H9 (cell line): ENCODE measurements around the gene CEP112. TPM values are rescaled to one million over a fixed set of nuclear protein-coding genes. Genes with fewer than 3 reads are reported as not detected.

Experiments used
- DNase-seq: peaks from one replicate; pipeline ENCODE4 v3.0.0-alpha.2; 2017
- H2AFZ ChIP-seq: one replicate; pipeline ENCODE4 v1.6.1; 2013; ENCODE audit warnings: mild to moderate bottlenecking, low read length, control low read depth, moderate library complexity
- H2AK5ac ChIP-seq: 2 replicates; pipeline ENCODE4 v1.6.1; 2013; ENCODE audit warnings: low read length, control low read depth, mixed read lengths; ENCODE audit not compliant: insufficient read length
- H2BK120ac ChIP-seq: one replicate; pipeline ENCODE4 v1.6.1; 2013; ENCODE audit warnings: low read depth, mild to moderate bottlenecking, low read length, control low read depth, inconsistent platforms; ENCODE audit not compliant: poor library complexity, severe bottlenecking
- H2BK12ac ChIP-seq: 2 replicates; pipeline ENCODE4 v1.6.1; 2013; ENCODE audit warnings: low read length, control low read depth, mixed read lengths, low read depth; ENCODE audit not compliant: insufficient read length
- H2BK15ac ChIP-seq: 2 replicates; pipeline ENCODE4 v1.6.1; 2013; ENCODE audit warnings: low read depth, low read length, control low read depth
- H2BK20ac ChIP-seq: one replicate; pipeline ENCODE4 v1.6.1; 2013; ENCODE audit warnings: low read depth, mild to moderate bottlenecking, low read length, control low read depth, inconsistent platforms; ENCODE audit not compliant: poor library complexity, severe bottlenecking
- H2BK5ac ChIP-seq: 2 replicates; pipeline ENCODE4 v1.6.1; 2013; ENCODE audit warnings: low read length, control low read depth, mixed read lengths; ENCODE audit not compliant: insufficient read length
- H3K14ac ChIP-seq: 2 replicates; pipeline ENCODE4 v1.6.1; 2013; ENCODE audit warnings: low read length, control low read depth; ENCODE audit not compliant: insufficient read depth
- H3K18ac ChIP-seq: 2 replicates; pipeline ENCODE4 v1.6.1; 2013; ENCODE audit warnings: low read depth, mild to moderate bottlenecking, mixed read lengths, low read length, control low read depth; ENCODE audit not compliant: insufficient read length
- H3K23ac ChIP-seq: 2 replicates; pipeline ENCODE4 v1.6.1; 2013; ENCODE audit warnings: low read length, control low read depth, mixed read lengths, low read depth; ENCODE audit not compliant: insufficient read length
- H3K23me2 ChIP-seq: 2 replicates; pipeline ENCODE4 v1.6.1; 2013; ENCODE audit warnings: low read depth, mild to moderate bottlenecking, mixed read lengths, low read length, control low read depth; ENCODE audit not compliant: insufficient read length, poor library complexity, severe bottlenecking
- H3K27ac ChIP-seq: 2 replicates; pipeline ENCODE4 v1.5.1; 2013; ENCODE audit warnings: low read length, control low read depth, mixed read lengths, low read depth; ENCODE audit not compliant: insufficient read length
- H3K27me3 ChIP-seq: 2 replicates; pipeline ENCODE4 v1.6.1; 2013; ENCODE audit warnings: low read length, control low read depth, inconsistent platforms; ENCODE audit not compliant: insufficient read depth
- H3K4ac ChIP-seq: 2 replicates; pipeline ENCODE4 v1.6.1; 2013; ENCODE audit warnings: low read depth, mild to moderate bottlenecking, control low read depth, inconsistent platforms, low read length, moderate library complexity
- H3K4me1 ChIP-seq: 2 replicates; pipeline ENCODE4 v1.6.1; 2013; ENCODE audit warnings: low read length, control low read depth, inconsistent platforms; ENCODE audit not compliant: insufficient read depth
- H3K4me2 ChIP-seq: 2 replicates; pipeline ENCODE4 v1.6.1; 2013; ENCODE audit warnings: low read length, control low read depth, mixed read lengths; ENCODE audit not compliant: insufficient read length, insufficient read depth
- H3K56ac ChIP-seq: 2 replicates; pipeline ENCODE4 v1.6.1; 2013; ENCODE audit warnings: low read depth, mild to moderate bottlenecking, mixed read lengths, low read length, control low read depth; ENCODE audit not compliant: insufficient read length
- H3K79me1 ChIP-seq: 2 replicates; pipeline ENCODE4 v1.6.1; 2013; ENCODE audit warnings: low read depth, mild to moderate bottlenecking, moderate library complexity, low read length, control low read depth, inconsistent platforms; ENCODE audit not compliant: insufficient read depth, poor library complexity, severe bottlenecking
- H3K79me2 ChIP-seq: 2 replicates; pipeline ENCODE4 v1.6.1; 2013; ENCODE audit warnings: low read length, control low read depth, inconsistent platforms; ENCODE audit not compliant: insufficient read depth
- H3K9ac ChIP-seq: 2 replicates; pipeline ENCODE4 v1.6.1; 2013; ENCODE audit warnings: low read length, control low read depth, mixed read lengths; ENCODE audit not compliant: insufficient read length; ENCODE audit errors: extremely low read depth
- H3K9me3 ChIP-seq: one replicate; pipeline ENCODE4 v1.6.1; 2013; ENCODE audit warnings: low read depth, low read length, inconsistent platforms; ENCODE audit not compliant: control insufficient read depth
- H3T11ph ChIP-seq: one replicate; pipeline ENCODE4 v1.6.1; 2013; ENCODE audit warnings: mild to moderate bottlenecking, low read length, control low read depth, inconsistent platforms
- H4K20me1 ChIP-seq: one replicate; pipeline ENCODE4 v1.6.1; 2013; ENCODE audit not compliant: control insufficient read depth, insufficient read length, insufficient read depth
- H4K5ac ChIP-seq: 2 replicates; pipeline ENCODE4 v1.6.1; 2013; ENCODE audit warnings: low read depth, mild to moderate bottlenecking, mixed read lengths, low read length, control low read depth; ENCODE audit not compliant: insufficient read length
- H4K8ac ChIP-seq: replicated peaks from 2 replicates; pipeline ENCODE4 v1.6.1; 2013; ENCODE audit warnings: low read length, control low read depth, mixed read lengths, low read depth; ENCODE audit not compliant: insufficient read length
- H4K91ac ChIP-seq: 2 replicates; pipeline ENCODE4 v1.6.1; 2013; ENCODE audit warnings: low read depth, mild to moderate bottlenecking, moderate library complexity, mixed read lengths, low read length, control low read depth; ENCODE audit not compliant: insufficient read length
- H3K27ac Mint-ChIP-seq, 3 experiments: 2 replicates in 2 of 3; 3 replicates in 1 of 3; pipeline ENCODE4 v1.8.0; 2020 to 2021; ENCODE audit warnings: mixed read lengths in 3 of 3, mild to moderate bottlenecking in 1 of 3, moderate library complexity in 1 of 3
- H3K27me3 Mint-ChIP-seq: 2 replicates; pipeline ENCODE4 v1.8.0; 2021; ENCODE audit warnings: low read depth, mild to moderate bottlenecking, moderate library complexity, mixed read lengths
- H3K36me3 Mint-ChIP-seq, 3 experiments: 2 replicates in 2 of 3; 3 replicates in 1 of 3; pipeline ENCODE4 v1.8.0; 2020 to 2021; ENCODE audit warnings: low read depth in 3 of 3, mixed read lengths in 3 of 3; ENCODE audit not compliant: insufficient read depth in 1 of 3
- H3K4me1 Mint-ChIP-seq, 2 experiments: 2 replicates each; pipeline ENCODE4 v1.8.0; 2020; ENCODE audit warnings: mixed read lengths in 2 of 2
- H3K4me3 Mint-ChIP-seq, 2 experiments: 2 replicates in 1 of 2; 3 replicates in 1 of 2; pipeline ENCODE4 v1.8.0; 2020 to 2021; ENCODE audit warnings: mild to moderate bottlenecking in 2 of 2, mixed read lengths in 2 of 2, moderate library complexity in 1 of 2
- H3K9me3 Mint-ChIP-seq, 2 experiments: 2 replicates in 1 of 2; 3 replicates in 1 of 2; pipeline ENCODE4 v1.8.0; 2020; ENCODE audit warnings: mild to moderate bottlenecking in 2 of 2, mixed read lengths in 2 of 2, moderate library complexity in 1 of 2
- CTCF ChIP-seq: fragments of 200-600 bp; sonication (generic); conservative IDR thresholded peaks from 3 replicates; pipeline ENCODE4 v1.8.0; 2021; ENCODE audit warnings: antibody characterized with exemption, mild to moderate bottlenecking
- total RNA-seq: library from RNA; stranded (reverse); gene quantifications from 2 replicates; pipeline ENCODE4 v1.2.1, GENCODE V29; 2021

The CEP112 gene
- total RNA-seq, 1 experiment from 2014 or later, result 5.4 TPM

- H2BK5ac ChIP-seq, result no peak overlapping the region
- no peaks in the 10 kb centered on the region for H3K9me3 ChIP-seq
- no peaks in the 10 kb centered on the region for H4K20me1 ChIP-seq
- H3K23me2 ChIP-seq, result no peaks in the 10 kb centered on the region
- H4K8ac ChIP-seq, result no peak overlapping the region
- H3K4ac ChIP-seq, result no peak overlapping the region
- H3K9me3 Mint-ChIP-seq, result no peaks in the 10 kb centered on the region; a peak in 1 of 5 replicates
- H3K4me3 Mint-ChIP-seq, result no peak overlapping the region
- H4K91ac ChIP-seq, result no peak overlapping the region
- no peak overlapping the region for H2BK20ac ChIP-seq
- no peak overlapping the region for H3K23ac ChIP-seq
- H3K27me3 ChIP-seq, result no peaks in the 10 kb centered on the region
- H3K79me2 ChIP-seq, result no peaks in the 10 kb centered on the region
- H3K27ac ChIP-seq, result no peak overlapping the region
- no peak overlapping the region for H2BK15ac ChIP-seq
- H3K27ac Mint-ChIP-seq, result no peak overlapping the region
- no peak overlapping the region for H2BK12ac ChIP-seq
- no peak overlapping the region for H2BK120ac ChIP-seq
- no peak overlapping the region for H3T11ph ChIP-seq
- no peaks in the 10 kb centered on the region for H3K36me3 Mint-ChIP-seq
- no peak overlapping the region for H3K14ac ChIP-seq
- H3K79me1 ChIP-seq, result no peaks in the 10 kb centered on the region
- no peaks in the 10 kb centered on the region for H3K4me1 ChIP-seq
- no peak for TF ChIP-seq CTCF
- no peak overlapping the region for H3K56ac ChIP-seq
- H3K27me3 Mint-ChIP-seq, result no peaks in the 10 kb centered on the region
- DNase-seq, result no peak
- no peak overlapping the region for H3K4me2 ChIP-seq
- H4K5ac ChIP-seq, result no peak overlapping the region
- H3K9ac ChIP-seq, result no peak overlapping the region
- H3K18ac ChIP-seq, result no peak overlapping the region
- H3K4me1 Mint-ChIP-seq, result peaks cover 0 to 7% of the 10 kb centered on the region in 2 experiments; a peak in 2 of 4 replicates
- H2AK5ac ChIP-seq, result no peak overlapping the region
- no peak overlapping the region for H2AFZ ChIP-seq
Observed at GRCh38 chr17:65756760-65757159, 435.2 kb downstream of the CEP112 start.
